HG02623 (cell line): ENCODE measurements around the gene PBX3.

Source experiments
- ATAC-seq: cut with Tn5 transposase; IDR thresholded peaks from one replicate; pipeline ENCODE4 v1.9.1; 2021; ENCODE audit warnings: moderate library complexity; ENCODE audit not compliant: unreplicated experiment

The PBX3 gene

DNA sequence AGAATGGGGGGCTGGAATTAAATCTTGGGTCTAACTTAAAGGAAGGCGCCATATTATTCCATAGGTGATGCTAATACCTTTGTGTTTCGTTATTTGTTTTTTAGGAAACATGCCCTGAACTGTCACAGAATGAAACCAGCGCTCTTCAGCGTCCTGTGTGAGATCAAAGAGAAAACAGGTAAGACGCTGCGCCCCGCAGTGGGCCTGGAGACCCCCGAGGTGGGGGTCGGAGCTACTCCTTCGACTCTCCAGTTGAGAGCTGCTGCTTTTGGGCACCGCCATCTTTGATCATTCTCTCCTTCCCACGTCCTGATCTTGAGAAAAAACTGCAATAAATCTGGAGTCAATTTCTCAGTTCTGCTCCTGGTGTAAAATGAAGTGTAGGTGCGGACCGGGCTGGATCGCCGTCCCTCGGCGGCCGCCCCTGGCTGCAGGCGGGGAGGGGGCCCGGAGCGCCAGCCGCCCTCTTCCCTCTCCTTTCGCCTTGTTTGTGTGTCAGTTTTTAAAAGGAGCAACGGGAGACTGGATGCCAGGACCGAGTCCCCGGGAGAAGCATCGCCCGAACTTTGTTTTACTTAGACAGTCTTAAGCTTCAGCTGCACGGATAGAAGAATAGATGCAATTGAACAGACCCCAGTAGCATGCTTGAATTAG is 1.4 kb downstream of the PBX3 start:
- no peak for ATAC-seq

DNA sequence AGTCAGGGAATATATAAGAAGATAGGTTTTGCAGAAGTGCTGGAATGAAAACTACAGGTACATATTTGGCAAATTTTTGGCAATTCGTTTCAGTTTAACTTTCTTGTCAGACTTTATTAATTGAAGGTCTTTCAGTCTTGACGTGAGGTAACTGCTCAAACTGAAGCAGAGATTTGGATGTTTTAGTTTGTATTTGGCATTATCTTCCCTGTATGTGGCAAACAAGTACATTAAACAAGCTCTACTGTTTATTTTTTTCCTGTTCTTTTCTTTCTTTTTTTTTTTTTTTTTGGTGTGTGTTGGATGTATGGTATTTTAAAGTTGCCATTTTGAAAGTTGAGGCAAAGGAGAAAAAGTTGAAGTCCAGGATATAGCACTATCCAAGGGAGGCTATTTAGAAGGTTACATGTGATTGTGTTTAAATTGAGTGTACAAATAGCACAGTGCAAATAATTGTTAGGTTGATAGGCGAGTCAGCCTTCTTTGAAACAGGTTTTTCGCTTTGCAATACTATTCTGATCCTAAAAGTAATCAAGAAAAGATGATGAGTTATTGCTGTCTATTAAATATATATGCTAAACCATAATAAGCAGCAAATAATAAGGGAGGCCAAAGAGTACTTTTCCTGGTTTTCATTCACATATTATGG is 2.2 kb downstream of the PBX3 start:
- ATAC-seq = no peak

DNA sequence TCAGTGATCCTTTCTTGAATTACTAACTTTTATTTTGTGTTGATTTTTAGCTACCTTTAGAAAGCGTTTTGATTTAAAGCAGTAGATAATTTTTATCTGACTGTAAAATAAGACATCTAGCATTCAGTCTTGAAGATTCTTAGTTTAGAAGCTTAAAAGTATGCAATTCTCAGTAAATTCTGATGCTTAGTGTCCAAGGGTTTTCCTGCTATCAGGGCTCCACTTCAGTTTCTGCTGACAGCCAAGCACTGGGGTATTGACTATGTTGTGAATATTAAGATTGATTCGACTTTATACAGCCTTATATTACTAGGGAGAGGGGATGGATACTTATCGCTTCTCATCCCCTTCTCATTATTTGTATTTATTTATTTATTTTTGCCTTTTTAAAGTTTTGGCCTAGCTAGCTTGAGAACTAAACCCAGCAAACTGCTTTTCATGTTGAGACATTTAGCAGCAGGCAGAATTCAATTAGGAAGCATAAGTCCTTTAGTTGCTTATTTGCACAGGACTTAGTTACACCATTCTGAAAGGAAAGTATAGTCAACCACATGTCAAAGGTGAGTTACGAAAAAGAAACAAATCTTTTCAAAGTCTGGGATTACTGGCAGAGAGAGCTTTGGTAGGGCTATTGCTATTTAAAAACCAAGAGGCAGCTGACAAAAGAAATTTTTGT is 2.9 kb downstream of the PBX3 start:
- no peak for ATAC-seq

DNA sequence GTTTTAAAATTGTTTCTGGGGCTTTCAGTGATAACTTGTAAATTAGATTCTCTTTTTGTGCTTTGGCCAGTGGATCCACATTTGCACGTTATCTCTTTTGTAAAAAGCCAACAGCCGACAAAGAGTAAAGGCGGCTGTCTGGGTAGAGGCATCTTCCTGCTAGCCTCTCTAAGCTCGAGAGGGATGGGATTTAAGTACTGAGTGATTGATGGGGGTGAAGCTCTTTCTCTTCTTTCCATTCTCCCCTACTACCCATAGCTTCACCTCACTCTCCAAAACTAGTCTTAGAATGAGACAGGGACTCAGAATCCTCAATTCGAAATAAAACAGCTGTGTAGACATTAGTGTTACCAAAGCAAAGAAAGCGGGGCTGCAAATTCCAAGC is 3.4 kb downstream of the PBX3 start:
- no peak for ATAC-seq

DNA sequence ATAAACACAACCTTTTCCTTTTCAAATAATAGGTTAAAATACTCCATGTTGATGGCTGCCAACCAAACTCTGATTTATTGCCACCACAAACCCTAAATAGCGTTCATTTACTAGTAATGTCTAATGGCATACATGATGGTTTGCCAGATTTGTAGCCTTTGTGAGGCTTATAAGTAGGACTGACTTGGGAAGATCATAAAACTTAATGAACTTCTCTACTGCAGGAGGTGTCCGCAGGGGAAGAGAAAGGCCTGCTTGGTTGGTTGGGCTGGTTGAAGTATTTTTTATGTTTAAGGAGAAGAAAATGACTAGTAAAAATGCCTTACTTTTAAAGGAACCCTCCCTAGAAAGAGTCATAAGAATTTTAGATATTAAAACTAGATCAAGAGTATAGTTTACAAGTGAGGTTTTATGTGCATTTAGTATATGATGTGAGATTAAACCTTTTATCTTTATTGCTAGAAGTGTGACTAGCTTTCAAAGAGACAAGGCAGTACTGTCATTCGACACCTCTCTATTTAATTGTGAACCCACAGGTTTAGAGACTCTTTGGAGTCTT is 5.0 kb downstream of the PBX3 start:
- no peak for ATAC-seq

DNA sequence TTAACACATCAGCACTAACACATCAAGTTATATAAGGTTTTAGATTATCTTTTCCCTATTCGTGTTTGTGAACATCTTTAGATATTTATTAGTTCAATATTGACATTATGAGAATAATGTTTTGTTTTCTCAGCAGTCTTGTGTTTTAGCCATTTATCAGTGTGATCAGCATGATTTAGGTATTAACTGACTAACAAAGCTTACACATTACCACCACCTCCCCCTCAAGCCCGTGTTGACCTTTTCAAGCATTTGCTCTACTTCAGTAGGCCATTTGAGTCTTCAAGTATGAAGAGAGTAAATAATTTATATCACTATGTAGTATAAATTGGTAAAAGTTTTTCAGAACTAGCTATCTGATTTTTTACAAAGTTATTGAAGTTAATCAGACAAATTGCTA is 6.9 kb downstream of the PBX3 start:
- ATAC-seq = no peak

DNA sequence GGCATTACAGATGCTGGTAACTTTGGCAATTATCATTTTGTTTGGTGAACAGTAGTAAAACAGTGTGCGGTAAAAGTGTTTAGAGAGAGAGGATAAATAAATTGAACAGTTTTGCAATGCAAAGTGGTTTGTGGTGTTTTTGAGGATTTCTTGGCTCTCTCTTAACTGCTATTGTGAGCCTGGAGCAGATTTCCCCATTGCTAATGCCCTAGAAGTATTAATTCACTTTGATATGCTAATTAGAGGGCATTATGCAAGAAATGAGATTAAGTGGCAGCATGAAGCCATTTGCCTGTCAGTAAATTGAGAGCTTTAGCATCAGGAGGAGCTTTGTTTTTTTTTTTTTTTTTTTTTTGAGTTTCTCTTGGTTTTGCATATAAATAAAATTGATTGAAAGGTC is 8.2 kb downstream of the PBX3 start:
- ATAC-seq = no peak

DNA sequence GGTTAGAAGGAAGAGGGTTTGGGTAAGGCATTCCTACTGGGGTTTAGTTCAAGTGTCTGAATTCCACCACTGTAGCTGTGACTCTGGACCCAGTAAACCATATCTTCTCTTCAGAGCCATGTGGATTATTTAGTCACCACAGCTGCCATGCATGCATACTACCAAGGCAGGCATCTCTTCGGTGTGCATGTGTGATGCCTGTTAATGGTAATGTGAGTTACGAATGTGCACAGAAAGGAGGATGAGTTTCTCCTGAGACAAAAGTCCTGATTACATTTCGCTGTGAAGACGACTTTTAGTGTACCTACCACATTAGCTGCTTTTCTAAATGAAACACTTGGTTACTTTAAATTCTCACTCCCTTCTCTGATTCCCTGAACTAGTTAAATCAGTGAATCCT is 9.3 kb downstream of the PBX3 start:
- no peak for ATAC-seq

DNA sequence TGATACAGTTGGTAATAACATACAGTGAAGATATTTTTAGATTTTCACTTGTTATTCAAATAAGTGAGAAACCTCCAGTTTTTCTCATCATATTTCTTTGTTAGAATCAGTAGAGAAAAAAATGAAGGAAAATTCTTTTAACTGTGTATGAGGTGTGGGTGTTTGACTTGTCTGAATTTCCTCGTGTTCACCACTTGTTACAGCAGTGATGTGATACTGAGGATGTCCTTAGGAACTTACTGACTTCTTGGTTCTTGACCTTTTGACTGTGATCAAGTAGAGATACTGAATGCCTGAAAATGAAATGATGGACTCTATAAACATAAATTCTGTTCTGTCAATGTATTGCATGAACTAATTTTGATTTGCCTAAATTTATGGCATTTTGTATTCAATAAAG is 10.7 kb downstream of the PBX3 start:
- ATAC-seq = no peak

DNA sequence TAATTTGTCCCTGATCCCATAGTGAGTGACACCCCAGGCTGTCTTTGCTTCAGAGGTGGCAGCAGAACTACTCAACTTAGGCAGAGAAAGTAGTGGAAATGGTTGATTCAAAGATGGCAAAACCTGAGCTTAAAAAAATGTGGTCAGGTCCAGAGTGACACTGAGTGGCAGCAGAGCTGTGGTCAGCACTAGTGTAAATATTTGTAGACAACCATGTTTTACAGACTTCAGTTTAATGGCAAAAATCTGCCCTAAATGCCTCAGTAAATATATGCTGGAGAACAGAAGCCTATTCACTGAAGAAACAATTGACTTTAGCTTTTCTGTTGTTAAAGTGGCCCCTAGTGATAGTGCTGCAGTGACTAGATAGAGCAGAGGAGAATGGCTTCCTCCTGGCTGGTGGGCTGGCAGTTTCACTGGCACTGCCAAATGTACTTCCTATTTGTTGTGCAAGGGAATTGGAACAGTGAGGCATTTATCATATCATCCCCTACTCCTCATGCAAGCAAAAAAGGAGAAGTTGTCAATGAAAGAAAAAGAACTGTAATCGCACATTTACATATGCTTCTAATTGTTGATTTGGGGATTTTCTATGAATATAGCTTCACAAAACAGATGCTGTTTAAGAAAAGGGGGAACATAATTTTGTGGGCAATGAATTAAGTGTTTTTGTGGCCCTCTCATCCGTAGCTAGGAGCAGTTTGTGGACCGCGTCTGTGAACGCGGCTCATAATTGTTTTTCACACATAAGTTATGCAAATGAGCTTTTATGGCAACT is 12.0 kb downstream of the PBX3 start:
- no peak for ATAC-seq

DNA sequence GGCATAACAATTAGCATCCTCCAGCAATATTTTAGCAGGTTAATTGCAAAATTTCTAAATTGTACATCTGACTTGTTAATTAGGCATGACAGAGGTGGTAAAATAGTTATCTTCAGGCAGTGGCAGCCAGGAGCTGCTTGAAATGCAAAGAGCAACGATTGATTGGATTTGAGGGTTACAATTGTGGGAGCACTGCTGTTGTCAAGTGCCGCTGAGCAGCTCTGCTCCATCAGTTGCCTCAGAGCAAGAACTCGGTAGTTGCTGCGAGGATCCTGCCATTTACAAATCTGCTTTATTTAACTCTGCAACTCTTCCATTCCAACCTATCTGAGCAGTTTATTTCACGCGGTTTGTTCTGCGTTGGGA is 12.6 kb downstream of the PBX3 start:
- ATAC-seq = no peak

DNA sequence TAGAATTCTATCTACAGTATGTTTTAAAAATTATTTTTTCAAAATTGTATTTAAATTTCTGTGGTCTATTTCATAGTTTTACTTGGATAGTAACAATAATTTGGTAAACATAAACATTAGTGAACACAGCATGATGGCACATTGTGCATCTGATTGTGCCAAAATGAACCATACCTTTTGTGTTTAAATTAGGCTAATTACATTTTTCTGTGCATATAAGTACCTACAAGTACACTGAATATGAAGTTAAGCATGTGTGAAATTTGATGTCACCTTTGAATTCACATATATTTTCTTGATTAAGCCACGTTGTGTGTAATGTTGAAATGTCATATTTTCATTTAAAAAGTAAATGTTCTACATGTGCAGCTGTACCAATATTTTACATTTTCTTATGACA is 13.4 kb downstream of the PBX3 start:
- no peak for ATAC-seq

DNA sequence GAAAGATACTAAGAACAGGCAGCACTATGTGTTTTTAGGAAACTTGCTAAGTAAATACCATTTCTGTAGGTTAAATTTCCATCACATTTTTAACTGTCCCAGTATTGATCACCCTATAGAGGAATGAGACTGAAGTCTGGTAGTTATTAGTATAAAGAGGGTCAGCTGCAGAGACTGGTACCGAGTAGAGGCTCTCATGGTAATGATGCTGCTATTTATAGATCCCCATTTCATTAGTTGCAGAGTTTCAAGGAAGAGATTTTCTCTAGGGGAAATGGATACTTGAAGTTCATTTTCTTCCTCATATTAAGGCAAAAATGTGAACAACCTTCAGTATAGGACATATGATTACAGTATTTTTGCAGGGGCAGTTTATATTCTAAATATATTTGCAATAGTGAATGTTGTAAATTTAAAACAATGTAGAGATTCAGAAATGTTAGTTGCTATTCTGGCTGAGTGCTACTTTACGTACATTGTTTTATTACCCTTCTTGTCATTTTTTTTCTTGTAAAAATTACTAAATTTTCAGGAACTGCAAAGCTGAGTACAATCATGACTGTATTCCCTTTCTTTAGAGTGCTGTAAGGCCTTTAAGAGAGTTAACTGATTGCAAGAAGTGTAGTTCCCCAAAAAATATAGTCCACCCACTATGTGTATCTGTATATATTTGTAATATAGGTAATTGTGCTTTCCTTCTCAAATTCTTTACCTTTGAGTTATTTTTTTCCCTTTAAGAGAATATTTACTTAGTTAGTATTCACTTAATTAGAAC is 14.7 kb downstream of the PBX3 start:
- ATAC-seq = no peak

DNA sequence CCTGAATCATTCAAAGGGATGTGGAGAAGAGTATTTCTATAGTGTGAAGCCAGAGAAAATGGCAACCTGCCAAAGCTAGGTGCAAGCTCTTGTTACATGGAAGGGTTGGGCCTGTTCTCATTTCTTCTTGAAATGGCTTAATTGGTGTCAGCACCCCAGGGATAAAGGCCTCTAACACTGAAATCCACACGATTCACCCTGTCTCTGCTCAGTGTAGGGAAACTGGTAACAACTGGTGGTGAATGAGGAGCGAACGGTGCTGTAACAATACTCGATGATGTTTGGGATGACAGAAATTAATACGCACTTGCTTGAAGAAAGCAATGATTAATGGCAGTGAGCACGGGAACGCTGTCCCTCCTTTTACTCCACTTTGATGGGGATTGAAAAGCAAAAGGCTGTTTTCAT is 16.2 kb downstream of the PBX3 start:
- no peak for ATAC-seq

DNA sequence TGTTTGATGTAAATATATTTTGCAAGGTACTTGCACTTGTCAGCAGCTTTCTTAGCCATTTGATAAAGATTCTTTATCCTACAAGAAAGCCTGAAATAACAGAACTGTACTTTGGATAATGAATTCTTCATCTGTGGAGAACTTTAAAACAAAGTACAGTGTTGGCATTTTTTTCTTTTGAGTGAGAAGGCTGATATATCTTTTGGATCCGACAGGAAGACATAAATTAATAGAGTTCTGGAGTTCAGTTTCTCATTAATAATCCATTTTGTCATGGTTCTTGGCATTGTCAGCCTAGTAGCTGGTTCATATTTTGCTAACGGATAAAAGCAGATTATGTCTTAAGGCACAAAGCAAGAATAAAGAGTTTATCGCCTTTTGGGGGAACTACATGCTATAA is 17.0 kb downstream of the PBX3 start:
- no peak for ATAC-seq

DNA sequence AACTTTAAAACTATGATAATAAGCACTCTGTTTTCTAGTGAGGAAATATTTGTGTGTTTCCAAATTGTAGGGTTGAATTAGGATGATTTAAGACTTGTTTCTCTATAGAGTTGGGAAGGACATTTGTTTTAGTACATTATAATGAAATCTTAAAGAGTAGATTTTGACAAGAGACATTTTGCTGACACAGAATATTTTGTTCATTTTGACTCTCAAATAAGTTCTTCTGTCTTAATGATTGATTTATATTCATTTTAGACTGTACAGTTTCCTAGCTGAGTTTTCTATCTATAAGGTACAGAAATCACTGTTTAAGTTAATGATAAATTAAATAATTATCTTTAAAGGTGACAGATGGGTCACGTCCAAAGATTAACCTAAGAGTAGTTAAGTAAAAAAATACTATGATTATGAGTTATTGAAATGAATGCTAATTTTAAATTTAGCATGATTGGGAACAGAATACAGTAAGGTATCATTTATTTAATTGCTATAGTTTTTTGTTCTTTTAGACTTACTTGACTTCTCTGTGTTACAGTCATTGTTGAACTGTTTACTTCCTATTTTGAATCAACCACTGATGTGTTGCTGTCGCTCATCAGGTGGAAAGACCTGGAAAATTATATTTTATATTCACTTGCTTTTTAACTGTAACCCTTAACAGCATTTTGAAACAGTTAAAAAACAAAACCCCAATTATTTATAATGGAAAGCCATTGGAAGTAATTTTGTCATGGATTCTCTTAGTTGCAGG is 19.5 kb downstream of the PBX3 start:
- ATAC-seq = no peak

DNA sequence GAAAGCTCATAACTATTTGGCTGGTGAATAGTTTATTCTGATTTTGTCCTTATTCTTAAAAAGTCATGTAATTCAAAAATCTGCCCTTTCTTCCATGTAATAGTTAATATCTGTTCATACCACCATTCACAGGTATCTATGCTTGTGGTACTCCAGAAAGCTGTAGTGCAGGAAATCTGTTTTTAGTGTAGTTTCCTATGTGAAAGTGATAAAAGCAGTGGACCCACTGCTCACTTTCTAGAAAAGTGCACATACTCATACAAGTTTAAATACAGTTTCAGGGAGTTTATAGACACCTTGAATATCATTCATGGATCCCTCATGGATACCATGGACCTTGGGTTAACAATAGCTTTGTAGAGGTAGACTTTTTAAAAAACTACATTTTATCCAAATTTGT is 20.2 kb downstream of the PBX3 start:
- ATAC-seq = no peak

DNA sequence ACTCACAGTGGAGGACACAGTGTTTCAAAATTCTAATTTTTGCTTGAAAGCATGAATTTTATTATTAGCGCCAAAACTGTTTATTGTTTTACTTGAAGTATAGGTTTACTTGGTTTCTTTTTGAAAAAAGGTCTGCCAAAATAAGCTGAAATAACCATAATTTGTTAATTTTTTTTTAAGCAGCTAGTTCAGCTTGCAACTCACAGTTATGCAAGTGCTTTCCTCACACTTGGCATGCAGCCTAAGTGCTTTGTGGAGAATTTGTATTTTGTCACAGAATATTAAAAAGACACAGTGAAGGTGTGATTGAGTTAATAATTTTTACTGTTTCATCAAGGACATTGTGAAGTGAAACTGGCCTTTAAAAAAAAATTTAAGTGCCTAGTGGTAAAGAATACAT is 21.6 kb downstream of the PBX3 start:
- no peak for ATAC-seq

DNA sequence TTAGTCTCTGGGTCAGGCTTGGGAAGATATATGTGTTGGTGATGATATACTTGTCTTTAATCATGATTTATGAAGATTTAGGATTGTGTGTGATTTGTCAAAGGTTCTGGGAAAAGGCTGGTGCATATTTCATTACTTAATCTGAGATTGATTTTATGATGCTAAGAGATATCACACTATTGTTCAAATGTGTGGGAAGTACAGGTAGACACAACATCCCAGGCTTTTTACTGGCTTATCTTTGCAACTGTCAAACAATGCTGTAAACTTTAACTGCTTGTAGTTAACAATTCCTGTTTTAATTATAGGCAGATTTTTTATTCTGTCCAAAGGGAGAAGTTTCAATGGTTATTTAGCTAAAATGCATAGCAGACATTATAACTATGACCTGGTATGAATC is 23.9 kb downstream of the PBX3 start:
- no peak for ATAC-seq

DNA sequence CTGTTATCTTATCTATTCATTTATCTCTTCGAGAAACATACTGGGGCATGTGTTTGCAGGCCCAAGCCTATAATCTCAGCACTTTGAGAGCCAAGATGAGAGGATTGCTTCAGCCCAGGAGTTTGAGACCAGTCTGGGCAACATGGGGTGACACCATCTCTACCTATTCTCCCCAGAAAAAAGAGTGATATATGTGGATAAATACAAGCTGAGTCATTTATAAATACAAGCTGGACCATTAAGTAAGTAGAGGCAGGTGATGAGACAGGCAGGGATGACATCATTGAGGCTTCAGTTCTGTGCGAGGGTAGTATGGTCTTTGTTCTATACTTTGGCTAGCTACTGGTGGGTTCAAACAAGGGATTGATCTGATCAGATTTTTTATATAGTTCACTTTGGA is 25.6 kb downstream of the PBX3 start:
- no peak for ATAC-seq
